ENCODE results near the gene EVI2A. TPM values are rescaled to one million over a fixed set of nuclear protein-coding genes. Genes with fewer than 3 reads are reported as not detected.

EVI2A gene, protein sequence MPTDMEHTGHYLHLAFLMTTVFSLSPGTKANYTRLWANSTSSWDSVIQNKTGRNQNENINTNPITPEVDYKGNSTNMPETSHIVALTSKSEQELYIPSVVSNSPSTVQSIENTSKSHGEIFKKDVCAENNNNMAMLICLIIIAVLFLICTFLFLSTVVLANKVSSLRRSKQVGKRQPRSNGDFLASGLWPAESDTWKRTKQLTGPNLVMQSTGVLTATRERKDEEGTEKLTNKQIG
- total RNA-seq (2021; fragmentation: NEBNext Ultra II Directional; extraction: Animal tissue kit (Norgen Biotek cat#: 25700)), result 1 to 10 TPM in 5 of 6 experiments, under 1 TPM in 1; 1.00 to 1.7 (median 1.4) TPM
- long read RNA-seq, partial matches to known transcripts, result 0 of 2 reads
- long read RNA-seq, other reads (novel, unspliced or antisense), result 1 of 2 reads

DNA sequence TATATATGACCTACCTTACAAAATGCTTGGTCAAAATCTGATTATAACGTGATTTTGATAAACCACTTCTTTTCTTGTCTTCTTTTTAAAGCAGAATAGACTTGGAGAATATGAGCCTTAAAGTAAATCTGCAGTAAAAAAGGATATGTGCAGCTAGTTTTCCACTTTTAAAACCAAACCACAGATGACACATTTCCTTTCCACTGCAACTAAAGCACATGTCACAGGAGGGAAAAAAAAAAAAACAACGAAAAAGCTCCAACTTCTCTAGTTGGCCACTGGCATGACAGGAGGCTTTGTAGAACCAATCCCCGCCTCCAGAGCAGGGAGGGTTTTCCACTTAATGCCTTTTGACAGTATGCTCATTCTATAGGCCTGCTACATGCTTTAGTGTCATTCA lies at the start of gene EVI2A:
EVI2A (minus strand) TSS at position 142 of the 400 bp plus-strand sequence. CDS start 2,609 bp downstream, outside the sequence.
- TF ChIP-seq, protein P1, sequence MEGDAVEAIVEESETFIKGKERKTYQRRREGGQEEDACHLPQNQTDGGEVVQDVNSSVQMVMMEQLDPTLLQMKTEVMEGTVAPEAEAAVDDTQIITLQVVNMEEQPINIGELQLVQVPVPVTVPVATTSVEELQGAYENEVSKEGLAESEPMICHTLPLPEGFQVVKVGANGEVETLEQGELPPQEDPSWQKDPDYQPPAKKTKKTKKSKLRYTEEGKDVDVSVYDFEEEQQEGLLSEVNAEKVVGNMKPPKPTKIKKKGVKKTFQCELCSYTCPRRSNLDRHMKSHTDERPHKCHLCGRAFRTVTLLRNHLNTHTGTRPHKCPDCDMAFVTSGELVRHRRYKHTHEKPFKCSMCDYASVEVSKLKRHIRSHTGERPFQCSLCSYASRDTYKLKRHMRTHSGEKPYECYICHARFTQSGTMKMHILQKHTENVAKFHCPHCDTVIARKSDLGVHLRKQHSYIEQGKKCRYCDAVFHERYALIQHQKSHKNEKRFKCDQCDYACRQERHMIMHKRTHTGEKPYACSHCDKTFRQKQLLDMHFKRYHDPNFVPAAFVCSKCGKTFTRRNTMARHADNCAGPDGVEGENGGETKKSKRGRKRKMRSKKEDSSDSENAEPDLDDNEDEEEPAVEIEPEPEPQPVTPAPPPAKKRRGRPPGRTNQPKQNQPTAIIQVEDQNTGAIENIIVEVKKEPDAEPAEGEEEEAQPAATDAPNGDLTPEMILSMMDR (IDR thresholded peaks at IDR 0.05), result no peak
- Mint-ChIP-seq H3K36me3 (ENCODE audit: low read depth) (peaks cover 42% of the 10 kb centered on the region), H3K27ac (peak within 1 kb of the TSS; percentile 83), H3K4me3 (peak within 1 kb of the TSS; percentile 76), H3K9me3 (no peaks in the 10 kb centered on the region), H3K27me3 (ENCODE audit: insufficient read depth) (peaks cover 1% of the 10 kb centered on the region; the same call in 1 of the 2 replicates), H3K4me1 (ENCODE audit: low read depth) (peaks cover 40% of the 10 kb centered on the region)
- DNase-seq, result peak; percentile 70

DNA sequence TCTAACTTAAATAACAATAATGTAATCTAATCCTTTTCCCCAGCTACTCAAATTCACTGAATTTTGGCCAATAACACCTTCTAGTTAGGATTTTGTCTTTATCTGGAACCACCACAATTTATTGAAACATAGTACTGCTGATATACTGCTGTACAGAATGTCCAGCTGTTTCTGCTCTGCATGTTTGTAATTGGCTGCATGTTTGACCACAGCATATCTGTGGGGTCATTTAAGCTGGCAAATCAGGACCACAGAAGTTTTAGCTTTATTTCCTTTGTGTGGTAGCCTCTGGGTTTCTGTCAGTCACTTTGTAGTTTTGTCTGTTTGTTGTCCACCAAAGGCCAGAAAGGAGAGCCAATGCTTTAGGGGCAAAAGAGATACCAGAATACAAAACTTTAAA lies 47.8 kb upstream of the EVI2A start:
- TF ChIP-seq, protein P1 (IDR thresholded peaks at IDR 0.05), result no peak
- Mint-ChIP-seq H3K4me3 (no peak overlapping the region), H3K4me1 (ENCODE audit: low read depth) (peaks cover 50% of the 10 kb centered on the region), H3K36me3 (ENCODE audit: low read depth) (peaks cover 7% of the 10 kb centered on the region), H3K27me3 (ENCODE audit: insufficient read depth) (peaks cover 1% of the 10 kb centered on the region; the same call in 1 of the 2 replicates), H3K9me3 (no peaks in the 10 kb centered on the region), H3K27ac (no peak overlapping the region)
- DNase-seq, result no peak

DNA sequence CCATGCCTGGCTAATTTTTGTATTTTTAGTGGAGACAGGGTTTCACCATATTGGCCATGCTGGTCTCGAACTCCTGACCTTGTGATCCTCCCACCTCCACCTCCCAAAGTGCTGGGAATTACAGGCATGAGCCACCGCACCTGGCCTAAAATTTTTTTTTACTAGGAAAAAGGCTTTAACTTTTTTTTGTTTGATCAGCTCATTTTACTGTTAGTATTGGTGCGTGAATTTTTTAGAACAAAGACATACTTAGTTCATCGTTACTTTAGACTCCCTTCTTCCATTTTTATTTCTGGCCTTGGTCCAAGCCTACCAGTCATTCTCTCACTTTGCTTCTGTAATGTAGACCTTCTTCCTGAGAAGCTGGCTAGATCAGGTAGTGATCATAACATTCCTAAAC lies 44.7 kb upstream of the EVI2A start:
- no peak overlapping the region for H3K4me3 Mint-ChIP-seq
- H3K36me3 Mint-ChIP-seq (ENCODE audit: low read depth), result peaks cover 8% of the 10 kb centered on the region

DNA sequence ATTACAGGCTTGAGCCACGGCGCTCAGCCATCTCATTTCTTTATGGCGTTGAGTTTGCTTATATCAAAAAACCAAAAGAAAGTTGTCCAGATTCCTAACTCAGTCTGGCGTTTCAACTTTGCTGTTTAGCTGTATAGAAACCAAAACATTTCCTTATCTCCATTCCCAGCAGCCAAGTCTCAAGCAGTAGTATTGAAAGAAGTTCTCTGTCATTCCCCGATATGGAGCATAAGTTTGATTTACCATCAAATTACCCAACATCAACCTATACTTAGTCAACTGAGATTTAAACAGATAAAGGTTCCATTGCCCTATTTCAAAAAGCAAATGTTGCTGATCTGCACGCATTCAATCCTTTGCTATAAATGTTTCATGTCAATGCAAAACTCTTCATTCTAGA lies 42.6 kb upstream of the EVI2A start:
- no peak for DNase-seq
- Mint-ChIP-seq H3K4me3 (no peak overlapping the region), H3K27ac (no peak overlapping the region), H3K4me1 (ENCODE audit: low read depth) (peaks cover 5% of the 10 kb centered on the region; the same call in 1 of the 2 replicates), H3K9me3 (no peaks in the 10 kb centered on the region), H3K27me3 (ENCODE audit: insufficient read depth) (peaks cover 1% of the 10 kb centered on the region), H3K36me3 (ENCODE audit: low read depth) (peaks cover 17% of the 10 kb centered on the region)
- TF ChIP-seq, protein P1 (IDR thresholded peaks at IDR 0.05), result no peak

More for the DNA sequence above, 44.7 kb upstream of the EVI2A start:
- peaks cover 1% of the 10 kb centered on the region; the same call in 1 of the 2 replicates for H3K27me3 Mint-ChIP-seq (ENCODE audit: insufficient read depth)
- H3K4me1 Mint-ChIP-seq (ENCODE audit: low read depth), result peaks cover 26% of the 10 kb centered on the region
- H3K9me3 Mint-ChIP-seq, result no peaks in the 10 kb centered on the region
- no peak for DNase-seq
- TF ChIP-seq, protein P1 (IDR thresholded peaks at IDR 0.05), result no peak
- no peak overlapping the region for H3K27ac Mint-ChIP-seq

DNA sequence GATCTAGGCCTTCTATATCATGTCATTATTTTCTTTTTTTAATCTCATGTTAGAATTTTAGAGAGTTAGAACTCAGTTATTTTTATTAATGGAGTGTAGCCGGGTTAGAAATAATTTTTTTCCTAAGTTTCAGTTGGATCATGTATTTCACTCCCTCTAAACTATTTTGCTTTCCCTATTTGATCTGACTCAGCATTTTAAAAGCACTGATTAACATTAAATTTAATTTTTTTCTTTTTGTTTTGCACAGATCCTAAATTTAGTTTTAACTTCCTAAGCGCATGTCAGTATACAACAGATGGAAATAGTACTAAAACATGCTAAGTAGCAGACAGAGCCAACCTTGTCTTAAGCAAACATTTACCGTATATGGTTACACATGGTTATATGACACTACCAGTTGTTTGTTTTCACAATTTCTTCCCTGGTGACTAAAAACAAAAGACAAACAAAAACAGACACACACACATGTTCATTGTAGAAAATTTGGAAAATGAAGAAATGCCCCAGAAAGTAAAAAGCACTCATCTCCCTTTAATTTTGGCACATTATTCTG lies 36.5 kb upstream of the EVI2A start:
- no peaks in the 10 kb centered on the region; the same call in 1 of the 2 replicates for H3K27me3 Mint-ChIP-seq (ENCODE audit: insufficient read depth)
- peaks cover 9% of the 10 kb centered on the region; the same call in 1 of the 2 replicates for H3K4me1 Mint-ChIP-seq (ENCODE audit: low read depth)
- H3K4me3 Mint-ChIP-seq, result no peak overlapping the region
- peaks cover 45% of the 10 kb centered on the region for H3K36me3 Mint-ChIP-seq (ENCODE audit: low read depth)
- DNase-seq, result no peak
- peak overlapping the region; percentile 30; the same call in 1 of the 2 replicates for H3K27ac Mint-ChIP-seq
- TF ChIP-seq, protein P1 (IDR thresholded peaks at IDR 0.05), result no peak
- no peaks in the 10 kb centered on the region for H3K9me3 Mint-ChIP-seq
